ENCODE data around the gene ST3GAL5.

GRCh38 chr2:85788603-85789002, 100.2 kb downstream of the ST3GAL5 start:
- TF ChIP-seq L3MBTL2 (conservative IDR thresholded peaks at IDR 0.05) (no peak), ARNT (IDR thresholded peaks at IDR 0.05) (no peak), SUZ12 (IDR thresholded peaks at IDR 0.05) (no peak), FOXA1 (IDR thresholded peaks at IDR 0.05) (no peak), HDGF (IDR thresholded peaks at IDR 0.05; ENCODE audit: borderline replicate concordance) (no peak), BHLHE40 (IDR thresholded peaks at IDR 0.05; ENCODE audit: borderline replicate concordance) (no peak)

All from HEK293T (cell line).